Activated naive CD4-positive, alpha-beta T cell treated with anti-CD3 and anti-CD28 coated beads, Interleukin-2, amount 50 U/mL, for 72 hours (primary cell): ENCODE data around the gene XAGE2. TPM values are rescaled to one million over a fixed set of nuclear protein-coding genes. Genes with fewer than 3 reads are reported as not detected.
A peak's percentile ranks its signal among the peaks of the same experiment; 100 is the strongest.
"Not testable (repeated sequence)": the region's sequence is repeated elsewhere in the genome, so short reads cannot be mapped to it uniquely, and the experiment has no call there.

Experiments
- ATAC-seq, 2 donors: fragments of 150-1000 bp; cut with Tn5 transposase; 2 replicates each; pipeline ENCODE4 v1.10.0; 2021; ENCODE audit warnings: mild to moderate bottlenecking in 2 of 2, moderate library complexity in 2 of 2
- DNase-seq, 2 donors: peaks; one replicate each; pipeline ENCODE4 v3.0.0; 2021 to 2022; ENCODE audit warnings: low spot score in 2 of 2
- H3K27ac Mint-ChIP-seq, 2 donors: one replicate each; pipeline ENCODE4 v1.8.0; 2022; ENCODE audit warnings: mild to moderate bottlenecking in 2 of 2, mixed read lengths in 2 of 2
- H3K36me3 Mint-ChIP-seq, 2 donors: one replicate each; pipeline ENCODE4 v1.8.0; 2022; ENCODE audit warnings: mixed read lengths in 2 of 2
- H3K9me3 Mint-ChIP-seq, 2 donors: one replicate each; pipeline ENCODE4 v1.8.0; 2022; ENCODE audit warnings: mixed read lengths in 2 of 2
- total RNA-seq, 2 donors: library from RNA; stranded (reverse); gene quantifications; one replicate each; pipeline ENCODE4 v1.2.3, GENCODE V29; 2022

Gene XAGE2
- total RNA-seq, result not detected

DNA sequence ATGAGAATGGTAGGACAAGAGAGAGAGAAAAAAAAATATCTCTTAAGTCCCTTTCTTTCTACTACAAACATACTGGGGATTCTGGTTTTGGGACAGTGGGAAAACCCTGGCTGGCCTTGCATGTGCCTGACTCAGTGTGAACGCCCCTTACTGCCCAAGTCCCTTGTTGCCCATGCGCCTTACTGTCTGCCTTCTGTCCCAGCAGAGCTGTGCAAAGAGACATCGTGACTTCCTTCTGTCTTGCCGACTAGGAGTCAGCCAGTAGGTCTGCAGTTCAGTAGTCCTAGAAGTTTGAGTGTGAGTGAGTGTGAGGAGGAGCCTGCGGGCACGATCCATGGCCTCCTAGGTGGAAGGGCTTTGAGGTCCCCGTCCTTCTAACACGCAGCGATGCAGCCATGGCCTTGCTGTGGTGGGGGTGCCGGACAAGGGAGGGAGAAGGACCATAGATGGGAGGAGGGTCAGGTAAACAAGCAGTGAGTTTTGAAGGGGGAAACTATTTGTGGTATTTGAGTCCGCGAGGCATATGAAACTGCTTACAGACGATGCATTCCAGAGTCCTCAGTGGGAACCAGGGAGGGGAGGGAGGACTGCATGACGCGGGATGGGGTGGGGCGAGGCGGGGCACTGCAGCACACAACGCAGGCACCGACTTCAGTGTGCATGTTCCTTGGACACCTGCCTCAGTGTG is at the start of gene XAGE2:
XAGE2 (plus strand) TSS at position 654 of the 688 bp plus-strand sequence. CDS start 994 bp downstream, outside the sequence.
- no peaks in the 10 kb centered on the region for H3K9me3 Mint-ChIP-seq
- H3K27ac Mint-ChIP-seq, result no peak within 1 kb of the TSS
- no peak for DNase-seq
- ATAC-seq, result no peak
- H3K36me3 Mint-ChIP-seq, result no peaks in the 10 kb centered on the region

GRCh38 chrX:52337410-52337809 is 31.4 kb upstream of the XAGE2 start:
- Mint-ChIP-seq H3K27ac (no peak overlapping the region), H3K36me3 (no peaks in the 10 kb centered on the region), H3K9me3 (peaks cover 0 to 6% of the 10 kb centered on the region in 2 donors)
- ATAC-seq (no peak), DNase-seq (no peak)

- Mint-ChIP-seq H3K36me3 (no peaks in the 10 kb centered on the region), H3K27ac (no peak overlapping the region), H3K9me3 (no peaks in the 10 kb centered on the region)
- ATAC-seq (peak; percentile 31 to 43), DNase-seq (no peak)
Measured at GRCh38 chrX:52341493-52341892, 27.3 kb upstream of the XAGE2 start.

GRCh38 chrX:52343131-52343530 is 25.7 kb upstream of the XAGE2 start:
- not testable (repeated sequence) for ATAC-seq, DNase-seq, H3K36me3 Mint-ChIP-seq, H3K27ac Mint-ChIP-seq, H3K9me3 Mint-ChIP-seq

- DNase-seq (peak in 1 of 2 donors; percentile 62), ATAC-seq (peak in 1 of 2 donors; percentile 31)
- peak overlapping the region in 1 of 2 donors; percentile 59 for H3K27ac Mint-ChIP-seq
- H3K9me3 Mint-ChIP-seq, H3K36me3 Mint-ChIP-seq: not testable (repeated sequence)
Measured at GRCh38 chrX:52345402-52345801, 23.4 kb upstream of the XAGE2 start.

DNA sequence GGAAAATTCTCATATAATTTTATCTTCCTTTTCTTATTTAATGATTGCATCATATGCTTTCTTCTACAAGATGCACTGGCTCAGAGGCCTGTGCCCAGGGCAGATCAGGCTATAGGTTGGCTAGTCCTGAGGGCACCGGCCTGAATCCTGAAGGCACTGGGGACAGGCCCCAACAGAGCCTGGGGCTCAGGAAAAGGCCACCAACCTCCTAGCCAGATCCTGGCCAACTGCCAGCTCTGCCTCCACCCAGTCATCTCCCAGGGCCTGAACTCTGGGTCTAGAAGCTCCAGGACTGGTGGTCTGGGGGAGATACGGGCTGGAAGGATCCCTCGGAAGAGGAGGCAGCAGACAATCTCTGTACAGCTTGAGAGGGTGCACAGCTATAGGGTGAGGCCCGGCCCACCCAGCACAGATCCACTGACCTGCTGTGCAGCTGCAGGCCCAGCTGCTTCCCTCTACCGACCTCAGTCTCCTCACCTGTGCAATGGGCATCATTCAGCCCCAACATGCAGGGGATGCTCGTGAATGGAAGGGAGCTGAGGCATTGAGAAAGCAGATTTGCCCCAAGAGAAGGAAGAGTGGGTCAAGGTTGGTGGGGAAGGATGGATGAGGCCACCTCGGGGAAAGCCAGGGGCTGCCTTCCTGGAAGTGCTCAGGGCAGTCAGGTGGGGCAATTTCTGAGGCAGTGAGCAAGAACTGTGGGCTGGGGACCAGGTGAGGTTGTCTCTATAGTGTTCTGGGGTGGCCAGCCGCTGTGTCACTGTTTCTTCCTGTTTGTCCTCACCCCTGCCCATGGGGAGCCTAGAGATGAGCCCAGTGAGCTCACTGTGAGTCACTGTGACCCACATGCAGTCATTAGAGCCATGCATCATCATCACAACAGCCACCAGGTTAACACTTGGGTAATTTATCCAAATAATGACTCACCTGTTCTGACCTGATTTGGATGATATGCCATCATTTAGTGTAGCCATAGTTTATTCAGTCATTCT is 22.4 kb upstream of the XAGE2 start:
- no peak overlapping the region for H3K27ac Mint-ChIP-seq
- H3K36me3 Mint-ChIP-seq, result no peaks in the 10 kb centered on the region
- DNase-seq, result peak in 1 of 2 donors; percentile 5
- no peaks in the 10 kb centered on the region for H3K9me3 Mint-ChIP-seq
- ATAC-seq, result peak; percentile 95 to 96

GRCh38 chrX:52349681-52350080 is 19.1 kb upstream of the XAGE2 start:
- no peaks in the 10 kb centered on the region for H3K9me3 Mint-ChIP-seq
- ATAC-seq, result no peak

GRCh38 chrX:52352551-52352950 is 16.3 kb upstream of the XAGE2 start:
- Mint-ChIP-seq H3K36me3 (no peaks in the 10 kb centered on the region), H3K27ac (no peak overlapping the region)
- no peak for ATAC-seq

More at GRCh38 chrX:52349681-52350080, 19.1 kb upstream of the XAGE2 start:
- no peak for DNase-seq
- no peak overlapping the region for H3K27ac Mint-ChIP-seq
- no peaks in the 10 kb centered on the region for H3K36me3 Mint-ChIP-seq

GRCh38 chrX:52353838-52354237 is 15.0 kb upstream of the XAGE2 start:
- Mint-ChIP-seq H3K36me3 (no peaks in the 10 kb centered on the region), H3K9me3 (no peaks in the 10 kb centered on the region), H3K27ac (no peak overlapping the region)
- ATAC-seq, result no peak
- no peak for DNase-seq

More at GRCh38 chrX:52352551-52352950, 16.3 kb upstream of the XAGE2 start:
- DNase-seq, result no peak
- H3K9me3 Mint-ChIP-seq, result no peaks in the 10 kb centered on the region

GRCh38 chrX:52355108-52355507 is 13.7 kb upstream of the XAGE2 start:
- ATAC-seq (no peak), DNase-seq (no peak)
- Mint-ChIP-seq H3K36me3 (no peaks in the 10 kb centered on the region), H3K27ac (no peak overlapping the region), H3K9me3 (no peaks in the 10 kb centered on the region)

DNA sequence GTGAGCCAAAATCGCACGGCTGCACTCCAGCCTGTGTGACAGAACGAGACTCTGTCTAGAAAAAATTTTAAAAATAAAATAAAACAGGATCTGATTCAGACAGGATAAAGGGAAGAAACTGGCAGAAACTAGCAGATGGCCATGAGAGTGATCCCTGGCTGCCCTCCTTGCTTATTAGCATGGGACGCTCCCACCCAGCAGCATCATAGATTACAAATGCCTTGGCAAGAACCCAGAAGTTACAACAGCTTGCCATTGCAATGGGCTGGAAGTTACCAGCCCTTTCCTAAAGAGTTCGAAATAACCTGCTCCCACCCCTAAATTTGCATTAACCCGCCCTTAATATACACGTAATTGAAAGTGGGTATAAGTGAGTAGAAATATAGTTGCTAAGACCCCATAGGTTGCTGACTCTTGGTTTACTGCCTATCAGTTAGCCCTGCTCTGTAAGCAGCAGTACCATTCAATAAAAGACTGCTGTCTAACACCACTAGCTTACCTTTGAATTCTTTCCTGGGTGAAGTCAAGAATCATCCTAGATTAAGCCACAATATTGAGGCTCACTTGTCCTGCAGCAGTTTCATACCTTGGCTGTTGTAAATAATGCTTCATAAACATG is 9.1 kb upstream of the XAGE2 start:
- no peak for ATAC-seq
- Mint-ChIP-seq H3K9me3 (no peaks in the 10 kb centered on the region), H3K36me3 (no peaks in the 10 kb centered on the region), H3K27ac (no peak overlapping the region)
- no peak for DNase-seq

- ATAC-seq (no peak), DNase-seq (no peak)
- H3K27ac Mint-ChIP-seq, result no peak overlapping the region
- H3K9me3 Mint-ChIP-seq, result no peaks in the 10 kb centered on the region
- H3K36me3 Mint-ChIP-seq, result no peaks in the 10 kb centered on the region
Measured at GRCh38 chrX:52361941-52362340, 6.9 kb upstream of the XAGE2 start.

DNA sequence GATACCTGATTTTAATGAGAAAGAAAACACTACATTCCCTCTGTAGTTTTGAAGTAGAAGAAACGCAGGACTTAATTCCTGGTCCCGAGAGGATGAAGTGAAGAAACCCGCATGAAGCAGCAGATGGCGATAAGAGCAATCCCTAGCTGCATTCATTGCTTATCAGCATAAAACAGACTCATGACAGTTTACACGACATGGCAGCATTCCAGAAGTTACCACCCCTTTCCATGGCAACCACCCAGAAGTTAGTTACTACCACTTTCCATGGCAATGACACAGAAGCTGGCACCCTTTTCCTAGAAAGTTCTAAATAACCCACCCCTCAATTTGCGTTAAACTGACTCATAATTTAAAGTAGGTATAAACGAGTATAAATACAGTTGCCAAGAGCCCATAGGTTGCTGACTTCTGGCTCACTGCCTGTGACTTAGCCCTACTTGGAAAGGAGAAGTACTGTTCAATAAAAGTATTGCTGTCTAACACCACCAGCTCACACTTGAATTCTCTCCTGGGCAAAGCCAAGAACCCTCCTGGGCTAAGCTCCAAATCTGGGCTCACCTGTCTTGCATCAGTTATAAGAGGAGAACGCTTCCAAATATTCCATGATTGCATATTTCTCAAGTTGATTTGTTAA is 5.5 kb upstream of the XAGE2 start:
- ATAC-seq (no peak), DNase-seq (no peak)
- no peaks in the 10 kb centered on the region for H3K36me3 Mint-ChIP-seq
- H3K9me3 Mint-ChIP-seq, result no peaks in the 10 kb centered on the region
- H3K27ac Mint-ChIP-seq, result no peak overlapping the region

DNA sequence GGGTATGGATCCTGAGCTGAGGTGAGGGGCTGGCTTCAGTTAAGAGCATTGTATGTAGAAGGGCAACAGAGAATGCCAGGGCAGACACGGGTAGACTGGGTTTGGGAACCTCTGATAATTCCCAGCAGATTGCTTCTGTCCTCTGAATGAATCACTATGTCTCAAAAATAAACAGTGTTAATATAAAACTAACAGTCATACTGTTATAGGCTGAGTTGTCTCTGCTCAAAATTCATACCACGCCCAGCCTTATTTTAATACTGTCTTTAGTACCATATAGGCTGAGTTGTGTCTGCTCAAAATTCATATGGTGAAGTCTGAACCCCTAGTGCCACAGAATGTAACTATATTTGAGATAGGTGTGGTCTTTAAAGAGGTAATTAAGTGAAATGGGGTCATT is 10.0 kb downstream of the XAGE2 start:
- no peak for ATAC-seq
- H3K36me3 Mint-ChIP-seq, result no peaks in the 10 kb centered on the region
- no peak overlapping the region for H3K27ac Mint-ChIP-seq
- no peaks in the 10 kb centered on the region for H3K9me3 Mint-ChIP-seq
- no peak for DNase-seq

DNA sequence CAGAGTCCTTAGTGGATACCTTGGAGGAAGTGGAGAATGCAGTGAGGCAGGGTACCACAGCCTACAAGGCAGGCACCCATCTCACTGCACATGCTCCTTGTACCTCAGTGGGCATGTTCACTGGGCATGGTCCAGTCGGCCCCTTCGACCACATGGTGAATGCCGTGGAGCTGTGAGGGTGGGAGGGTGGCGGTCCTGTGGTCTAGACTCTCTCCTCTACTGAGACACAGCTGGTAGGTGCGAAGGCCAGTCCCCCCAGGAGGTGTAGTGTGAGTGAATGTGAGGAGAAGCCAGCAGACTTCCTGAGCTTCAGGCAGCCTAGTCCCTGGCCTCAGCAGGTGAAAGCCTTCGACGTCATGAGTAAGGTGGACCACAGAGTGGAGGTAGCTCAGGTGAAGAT is 12.2 kb downstream of the XAGE2 start:
- ATAC-seq (no peak), DNase-seq (no peak)
- no peak overlapping the region for H3K27ac Mint-ChIP-seq
- no peaks in the 10 kb centered on the region for H3K9me3 Mint-ChIP-seq
- H3K36me3 Mint-ChIP-seq, result no peaks in the 10 kb centered on the region

GRCh38 chrX:52410439-52411394 is 41.9 kb downstream of the XAGE2 start:
- Mint-ChIP-seq H3K27ac (no peak overlapping the region), H3K36me3 (no peaks in the 10 kb centered on the region), H3K9me3 (no peaks in the 10 kb centered on the region)
- DNase-seq (no peak), ATAC-seq (no peak)
